Activated CD4-positive, alpha-beta memory T cell treated with anti-CD3 and anti-CD28 coated beads, Interleukin-2, amount 10 ng/mL, durations not matched to agents 7 days and 5 days (primary cell): ENCODE measurements around the gene HLA-A. TPM values are rescaled to one million over a fixed set of nuclear protein-coding genes. Genes with fewer than 3 reads are reported as not detected.

ENCODE experiments used
- CTCF ChIA-PET: fragments of 350-600 bp; sonication (Branson Sonifier 250); formaldehyde crosslinking; loops from one replicate; lab custom pipeline; 2021; ENCODE audit warnings: antibody characterized with exemption, inconsistent platforms; lab: Charles Lee
- POLR2A ChIA-PET: fragments of 350-600 bp; sonication (Branson Sonifier 250); formaldehyde crosslinking; loops from one replicate; lab custom pipeline; 2021; ENCODE audit warnings: antibody characterized with exemption; lab: Charles Lee
- DNase-seq: peaks from one replicate; pipeline ENCODE4 v3.0.0-alpha.2; 2020
- H3K27ac Mint-ChIP-seq: one replicate; pipeline ENCODE4 v1.8.0; 2021; ENCODE audit warnings: mild to moderate bottlenecking, mixed read lengths
- H3K27me3 Mint-ChIP-seq: one replicate; pipeline ENCODE4 v1.8.0; 2021; ENCODE audit warnings: mixed read lengths
- H3K36me3 Mint-ChIP-seq: one replicate; pipeline ENCODE4 v1.8.0; 2021; ENCODE audit warnings: low read depth, mixed read lengths
- H3K4me1 Mint-ChIP-seq: one replicate; pipeline ENCODE4 v1.8.0; 2021; ENCODE audit warnings: mixed read lengths
- H3K4me3 Mint-ChIP-seq: one replicate; pipeline ENCODE4 v1.8.0; 2021; ENCODE audit warnings: mild to moderate bottlenecking, mixed read lengths
- H3K9me3 Mint-ChIP-seq: one replicate; pipeline ENCODE4 v1.8.0; 2021; ENCODE audit warnings: mixed read lengths
- total RNA-seq, 2 experiments: library from RNA; stranded (reverse); gene quantifications; one replicate each; pipeline ENCODE4 v1.2.3, GENCODE V29; 2021

Gene HLA-A
- total RNA-seq, 2 experiments from 2014 or later = 2,531 to 2,553 TPM

- ChIA-PET CTCF (interaction anchor here (0.9 to 1.3 kb wide), 2 partner anchors 54 to 150 kb away, joined by 3 read pairs; no protein-coding TSS in a partner anchor), POLR2A (interaction anchor here (0.8 to 3.1 kb wide), 7 partner anchors 15 to 150 kb away, joined by 3 to 47 read pairs (median 10); partner anchors contain the start of gene POLR1H)
- H3K27ac Mint-ChIP-seq = peak overlapping the region; percentile 96
- peaks cover 35% of the 10 kb centered on the region for H3K4me1 Mint-ChIP-seq
- H3K4me3 Mint-ChIP-seq = peak overlapping the region; percentile 87
- DNase-seq = no peak
- H3K27me3 Mint-ChIP-seq = peaks cover 4% of the 10 kb centered on the region
- peaks cover 3% of the 10 kb centered on the region for H3K9me3 Mint-ChIP-seq
- H3K36me3 Mint-ChIP-seq = peaks cover 39% of the 10 kb centered on the region
These were observed 1.3 kb upstream of the HLA-A start for GRCh38 chr6:29941016-29941415.

GRCh38 chr6:29941471-29941870 is 861 bp upstream of the HLA-A start:
- peaks cover 40% of the 10 kb centered on the region for H3K4me1 Mint-ChIP-seq
- POLR2A ChIA-PET = interaction anchor here (0.8 to 3.1 kb wide), 9 partner anchors 13 to 150 kb away, joined by 3 to 47 read pairs (median 10); partner anchors contain the start of genes POLR1H and PPP1R11
- peaks cover 3% of the 10 kb centered on the region for H3K27me3 Mint-ChIP-seq
- H3K36me3 Mint-ChIP-seq = peaks cover 44% of the 10 kb centered on the region
- H3K4me3 Mint-ChIP-seq = peak overlapping the region; percentile 87
- CTCF ChIA-PET = interaction anchor here (0.9 to 1.3 kb wide), 2 partner anchors 55 to 151 kb away, joined by 3 read pairs; no protein-coding TSS in a partner anchor
- H3K9me3 Mint-ChIP-seq = peaks cover 3% of the 10 kb centered on the region
- H3K27ac Mint-ChIP-seq = peak overlapping the region; percentile 96
- no peak for DNase-seq

GRCh38 chr6:29941916-29942274 is 437 bp upstream of the HLA-A start:
- Mint-ChIP-seq H3K27me3 (peaks cover 3% of the 10 kb centered on the region), H3K9me3 (peaks cover 3% of the 10 kb centered on the region), H3K4me3 (peak overlapping the region; percentile 87), H3K27ac (peak overlapping the region; percentile 96), H3K36me3 (peaks cover 48% of the 10 kb centered on the region), H3K4me1 (peaks cover 44% of the 10 kb centered on the region)
- CTCF ChIA-PET = interaction anchor here (0.9 to 1.3 kb wide), 2 partner anchors 55 to 151 kb away, joined by 3 read pairs; no protein-coding TSS in a partner anchor
- POLR2A ChIA-PET = interaction anchor here (0.8 to 3.1 kb wide), 9 partner anchors 13 to 151 kb away, joined by 3 to 47 read pairs (median 10); partner anchors contain the start of genes POLR1H and PPP1R11
- DNase-seq = no peak

- ChIA-PET CTCF (no interaction called here), POLR2A (interaction anchor here (2.3 to 5.6 kb wide), 2 partner anchors 22 to 56 kb away, joined by 29 to 49 read pairs; no protein-coding TSS in a partner anchor)
- peak; percentile 47 for DNase-seq
- Mint-ChIP-seq H3K9me3 (no peaks in the 10 kb centered on the region), H3K4me1 (peaks cover 53% of the 10 kb centered on the region), H3K27ac (peak overlapping the region; percentile 96), H3K4me3 (peak overlapping the region; percentile 87), H3K27me3 (no peaks in the 10 kb centered on the region), H3K36me3 (peaks cover 60% of the 10 kb centered on the region)
These were observed 978 bp downstream of the HLA-A start for GRCh38 chr6:29943053-29943966.

- CTCF ChIA-PET = no interaction called here
- Mint-ChIP-seq H3K4me1 (peaks cover 57% of the 10 kb centered on the region), H3K27me3 (no peaks in the 10 kb centered on the region)
These were observed 3.0 kb downstream of the HLA-A start for GRCh38 chr6:29945281-29945820.

GRCh38 chr6:29946223-29947076 is 4.1 kb downstream of the HLA-A start:
- Mint-ChIP-seq H3K9me3 (no peaks in the 10 kb centered on the region), H3K4me1 (peaks cover 48% of the 10 kb centered on the region), H3K27me3 (no peaks in the 10 kb centered on the region), H3K36me3 (peaks cover 82% of the 10 kb centered on the region), H3K4me3 (peak overlapping the region; percentile 87), H3K27ac (peak overlapping the region; percentile 59)
- CTCF ChIA-PET = interaction anchor here (1.5 kb wide), 1 partner anchor 31 kb away, joined by 3 read pairs; no protein-coding TSS in a partner anchor
- no peak for DNase-seq
- POLR2A ChIA-PET = interaction anchor here (1.1 to 5.6 kb wide), 6 partner anchors 13 to 56 kb away, joined by 3 to 49 read pairs (median 5); no protein-coding TSS in a partner anchor

More at GRCh38 chr6:29945281-29945820, 3.0 kb downstream of the HLA-A start:
- Mint-ChIP-seq H3K9me3 (no peaks in the 10 kb centered on the region), H3K36me3 (peaks cover 78% of the 10 kb centered on the region), H3K4me3 (peak overlapping the region; percentile 87), H3K27ac (peak overlapping the region; percentile 96)
- DNase-seq = no peak
- POLR2A ChIA-PET = interaction anchor here (0.7 to 5.6 kb wide), 5 partner anchors 20 to 219 kb away, joined by 3 to 49 read pairs (median 6); no protein-coding TSS in a partner anchor

GRCh38 chr6:29947077-29947980 is 5.0 kb downstream of the HLA-A start:
- CTCF ChIA-PET = interaction anchor here (1.5 kb wide), 1 partner anchor 30 kb away, joined by 3 read pairs; no protein-coding TSS in a partner anchor
- Mint-ChIP-seq H3K27ac (peak overlapping the region; percentile 59), H3K4me3 (no peak overlapping the region), H3K27me3 (no peaks in the 10 kb centered on the region), H3K36me3 (peaks cover 80% of the 10 kb centered on the region), H3K9me3 (no peaks in the 10 kb centered on the region), H3K4me1 (peaks cover 44% of the 10 kb centered on the region)
- no peak for DNase-seq
- POLR2A ChIA-PET = interaction anchor here (1.1 to 5.6 kb wide), 7 partner anchors 14 to 154 kb away, joined by 3 to 49 read pairs (median 6); no protein-coding TSS in a partner anchor

GRCh38 chr6:29948277-29948676 is 5.9 kb downstream of the HLA-A start:
- no peaks in the 10 kb centered on the region for H3K9me3 Mint-ChIP-seq
- no peak overlapping the region for H3K4me3 Mint-ChIP-seq
- peaks cover 44% of the 10 kb centered on the region for H3K4me1 Mint-ChIP-seq
- H3K27me3 Mint-ChIP-seq = no peaks in the 10 kb centered on the region
- peak overlapping the region; percentile 51 for H3K27ac Mint-ChIP-seq
- H3K36me3 Mint-ChIP-seq = peaks cover 72% of the 10 kb centered on the region
- ChIA-PET CTCF (interaction anchor here (1.5 kb wide), 1 partner anchor 29 kb away, joined by 3 read pairs; no protein-coding TSS in a partner anchor), POLR2A (interaction anchor here (1.0 to 5.6 kb wide), 6 partner anchors 14 to 155 kb away, joined by 3 to 49 read pairs (median 6); no protein-coding TSS in a partner anchor)
- DNase-seq = no peak

GRCh38 chr6:29949934-29950333 is 7.6 kb downstream of the HLA-A start:
- Mint-ChIP-seq H3K27ac (no peak overlapping the region), H3K36me3 (peaks cover 55% of the 10 kb centered on the region), H3K9me3 (no peaks in the 10 kb centered on the region), H3K4me3 (no peak overlapping the region), H3K4me1 (peaks cover 37% of the 10 kb centered on the region), H3K27me3 (no peaks in the 10 kb centered on the region)
- ChIA-PET CTCF (no interaction called here), POLR2A (no interaction called here)
- DNase-seq = no peak

- Mint-ChIP-seq H3K36me3 (peaks cover 36% of the 10 kb centered on the region), H3K4me3 (no peak overlapping the region), H3K9me3 (no peaks in the 10 kb centered on the region), H3K27ac (no peak overlapping the region), H3K4me1 (peaks cover 18% of the 10 kb centered on the region), H3K27me3 (no peaks in the 10 kb centered on the region)
- ChIA-PET CTCF (no interaction called here), POLR2A (no interaction called here)
- DNase-seq = no peak
These were observed 9.6 kb downstream of the HLA-A start for GRCh38 chr6:29951882-29952281.

GRCh38 chr6:29953001-29953441 is 10.7 kb downstream of the HLA-A start:
- H3K36me3 Mint-ChIP-seq = peaks cover 24% of the 10 kb centered on the region
- no peak for DNase-seq
- H3K4me1 Mint-ChIP-seq = peaks cover 12% of the 10 kb centered on the region
- ChIA-PET CTCF (no interaction called here), POLR2A (no interaction called here)
- H3K27me3 Mint-ChIP-seq = peaks cover 3% of the 10 kb centered on the region
- no peak overlapping the region for H3K27ac Mint-ChIP-seq
- H3K4me3 Mint-ChIP-seq = no peak overlapping the region
- H3K9me3 Mint-ChIP-seq = no peaks in the 10 kb centered on the region
